HEK293 (cell line): ENCODE data around the gene PAGE2.

Experiments
- CTCF ChIA-PET: fragments of 350-600 bp; formaldehyde crosslinking; extraction: SDS; loops from one replicate; lab custom pipeline; 2021; ENCODE audit warnings: antibody characterized with exemption; lab: Yijun Ruan, JAX
- POLR2A ChIA-PET: fragments of 300-600 bp; formaldehyde crosslinking; extraction: SDS; loops from one replicate; lab custom pipeline; 2020; ENCODE audit warnings: antibody characterized with exemption, inconsistent platforms; lab: Yijun Ruan, JAX
- H3K27ac ChIP-seq: fragments of 200-500 bp; sonication (Bioruptor generic); 2 replicates; pipeline ENCODE4 v1.5.1; 2014; ENCODE audit warnings: low read depth, low read length, control low read depth, inconsistent platforms; ENCODE audit errors: extremely low read depth
- H3K36me3 ChIP-seq, 2 experiments: fragments of 200-500 bp in 1 of 2; sonication (Bioruptor generic) in 1 of 2; 1 replicate in 1 of 2; 2 replicates in 1 of 2; pipeline ENCODE4 v1.5.1; 2014 to 2017; ENCODE audit warnings: inconsistent platforms in 2 of 2, low read length in 2 of 2; ENCODE audit not compliant: control insufficient read depth in 2 of 2, insufficient read depth in 1 of 2
- H3K4me1 ChIP-seq: fragments of 200-500 bp; sonication (Bioruptor generic); 2 replicates; pipeline ENCODE4 v1.5.1; 2014; ENCODE audit warnings: mild to moderate bottlenecking, low read length, inconsistent platforms; ENCODE audit not compliant: control insufficient read depth, insufficient read depth
- H3K4me3 ChIP-seq: 2 replicates; pipeline ENCODE4 v1.5.1; 2011; ENCODE audit warnings: low read depth, mild to moderate bottlenecking, control low read depth, low read length, moderate library complexity
- H3K9me3 ChIP-seq: fragments of 200-500 bp; sonication (Bioruptor generic); 2 replicates; pipeline ENCODE4 v1.5.1; 2014; ENCODE audit warnings: low read depth, low read length, inconsistent platforms; ENCODE audit not compliant: control insufficient read depth, insufficient read depth
- MZF1 ChIP-seq: fragments of 450-650 bp; formaldehyde crosslinking; IDR thresholded peaks from 2 replicates; pipeline ENCODE4 v1.5.1; 2017; ENCODE audit warnings: missing biosample characterization, missing genetic modification characterization, borderline replicate concordance
- SCRT2 ChIP-seq: fragments of 450-650 bp; formaldehyde crosslinking; IDR thresholded peaks from 2 replicates; pipeline ENCODE4 v1.5.1; 2016; ENCODE audit warnings: missing biosample characterization, missing genetic modification characterization
- YY1 ChIP-seq: fragments of 450-650 bp; formaldehyde crosslinking; IDR thresholded peaks from 2 replicates; pipeline ENCODE4 v1.5.1; 2018; ENCODE audit warnings: missing biosample characterization, missing genetic modification characterization
- ZFHX2 ChIP-seq: fragments of 450-650 bp; formaldehyde crosslinking; conservative IDR thresholded peaks from 2 replicates; pipeline ENCODE4 v1.5.1; 2016; ENCODE audit warnings: missing biosample characterization, missing genetic modification characterization
- ZNF112 ChIP-seq: fragments of 450-650 bp; formaldehyde crosslinking; IDR thresholded peaks from 2 replicates; pipeline ENCODE4 v1.5.0; 2017; ENCODE audit warnings: missing biosample characterization, missing genetic modification characterization
- ZNF132 ChIP-seq: fragments of 450-650 bp; formaldehyde crosslinking; IDR thresholded peaks from 2 replicates; pipeline ENCODE4 v1.5.1; 2017; ENCODE audit warnings: missing biosample characterization, missing genetic modification characterization, borderline replicate concordance
- ZNF133 ChIP-seq: fragments of 450-650 bp; formaldehyde crosslinking; IDR thresholded peaks from 2 replicates; pipeline ENCODE4 v1.5.1; 2016; ENCODE audit warnings: missing biosample characterization, missing genetic modification characterization
- ZNF19 ChIP-seq: fragments of 450-650 bp; formaldehyde crosslinking; IDR thresholded peaks from 2 replicates; pipeline ENCODE4; 2016; ENCODE audit warnings: missing biosample characterization, missing genetic modification characterization, low read depth
- ZNF239 ChIP-seq: fragments of 450-650 bp; formaldehyde crosslinking; IDR thresholded peaks from 2 replicates; pipeline ENCODE4 v1.5.1; 2016; ENCODE audit warnings: missing biosample characterization, missing genetic modification characterization
- ZNF24 ChIP-seq: fragments of 450-650 bp; formaldehyde crosslinking; IDR thresholded peaks from 2 replicates; pipeline ENCODE4 v1.5.1; 2016; ENCODE audit warnings: missing biosample characterization, missing genetic modification characterization
- ZNF335 ChIP-seq: fragments of 450-650 bp; formaldehyde crosslinking; conservative IDR thresholded peaks from 2 replicates; pipeline ENCODE4 v1.5.1; 2016; ENCODE audit warnings: missing biosample characterization, missing genetic modification characterization
- ZNF426 ChIP-seq: fragments of 450-650 bp; formaldehyde crosslinking; IDR thresholded peaks from 2 replicates; pipeline ENCODE4 v1.5.1; 2017; ENCODE audit warnings: missing biosample characterization, missing genetic modification characterization, mild to moderate bottlenecking, inconsistent platforms, moderate library complexity
- ZNF596 ChIP-seq: fragments of 450-650 bp; IDR thresholded peaks from 2 replicates; pipeline ENCODE4 v1.5.0; 2018; ENCODE audit warnings: missing biosample characterization, mild to moderate bottlenecking, missing genetic modification characterization, moderate library complexity
- ZNF791 ChIP-seq: fragments of 450-650 bp; formaldehyde crosslinking; IDR thresholded peaks from 2 replicates; pipeline ENCODE4 v1.5.1; 2016; ENCODE audit warnings: missing biosample characterization, missing genetic modification characterization
- ZSCAN23 ChIP-seq: fragments of 450-650 bp; formaldehyde crosslinking; IDR thresholded peaks from 2 replicates; pipeline ENCODE4 v1.5.1; 2016; ENCODE audit warnings: missing biosample characterization, missing genetic modification characterization
- TF ChIP-seq, protein P1 (sequence below): fragments of 450-650 bp; formaldehyde crosslinking; IDR thresholded peaks from 2 replicates; pipeline ENCODE4 v1.5.1; 2016; ENCODE audit warnings: missing biosample characterization, missing genetic modification characterization, borderline replicate concordance
- TF ChIP-seq, protein P2 (sequence below): fragments of 450-650 bp; formaldehyde crosslinking; IDR thresholded peaks from 2 replicates; pipeline ENCODE4 v1.5.1; 2016; ENCODE audit warnings: missing biosample characterization, missing genetic modification characterization
- TF ChIP-seq, protein P3 (sequence below): fragments of 450-650 bp; formaldehyde crosslinking; IDR thresholded peaks from 2 replicates; pipeline ENCODE4 v1.5.1; 2017; ENCODE audit warnings: missing biosample characterization, missing genetic modification characterization
- TF ChIP-seq, protein P4 (sequence below): IDR thresholded peaks from 2 replicates; pipeline ENCODE4 v1.6.1; 2011; ENCODE audit warnings: mild to moderate bottlenecking, low read depth, low read length, borderline replicate concordance

PAGE2 gene

DNA sequence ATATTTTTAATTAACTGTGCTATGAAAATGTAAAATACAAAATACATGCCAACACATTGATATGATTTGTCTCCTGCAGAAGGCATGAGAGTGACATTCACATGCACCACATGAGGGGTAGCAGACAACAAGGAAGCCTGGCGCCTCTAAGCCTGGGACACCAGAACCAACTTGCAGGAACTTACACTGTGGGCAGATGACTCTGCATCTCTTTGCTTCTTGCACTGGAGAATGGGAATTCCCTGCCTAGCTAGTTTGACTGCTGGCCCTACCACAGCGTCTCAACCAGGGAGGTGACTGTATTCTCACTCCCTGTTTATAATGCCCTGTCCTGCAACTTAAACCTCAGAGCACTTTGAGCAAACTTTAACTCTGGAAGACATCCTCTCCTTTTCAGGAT, 40.5 kb downstream of the PAGE2 start:
- no peak overlapping the region for H3K27ac ChIP-seq
- H3K36me3 ChIP-seq = no peaks in the 10 kb centered on the region
- no peak overlapping the region for H3K4me3 ChIP-seq
- H3K4me1 ChIP-seq = no peaks in the 10 kb centered on the region
- TF ChIP-seq, protein P1, sequence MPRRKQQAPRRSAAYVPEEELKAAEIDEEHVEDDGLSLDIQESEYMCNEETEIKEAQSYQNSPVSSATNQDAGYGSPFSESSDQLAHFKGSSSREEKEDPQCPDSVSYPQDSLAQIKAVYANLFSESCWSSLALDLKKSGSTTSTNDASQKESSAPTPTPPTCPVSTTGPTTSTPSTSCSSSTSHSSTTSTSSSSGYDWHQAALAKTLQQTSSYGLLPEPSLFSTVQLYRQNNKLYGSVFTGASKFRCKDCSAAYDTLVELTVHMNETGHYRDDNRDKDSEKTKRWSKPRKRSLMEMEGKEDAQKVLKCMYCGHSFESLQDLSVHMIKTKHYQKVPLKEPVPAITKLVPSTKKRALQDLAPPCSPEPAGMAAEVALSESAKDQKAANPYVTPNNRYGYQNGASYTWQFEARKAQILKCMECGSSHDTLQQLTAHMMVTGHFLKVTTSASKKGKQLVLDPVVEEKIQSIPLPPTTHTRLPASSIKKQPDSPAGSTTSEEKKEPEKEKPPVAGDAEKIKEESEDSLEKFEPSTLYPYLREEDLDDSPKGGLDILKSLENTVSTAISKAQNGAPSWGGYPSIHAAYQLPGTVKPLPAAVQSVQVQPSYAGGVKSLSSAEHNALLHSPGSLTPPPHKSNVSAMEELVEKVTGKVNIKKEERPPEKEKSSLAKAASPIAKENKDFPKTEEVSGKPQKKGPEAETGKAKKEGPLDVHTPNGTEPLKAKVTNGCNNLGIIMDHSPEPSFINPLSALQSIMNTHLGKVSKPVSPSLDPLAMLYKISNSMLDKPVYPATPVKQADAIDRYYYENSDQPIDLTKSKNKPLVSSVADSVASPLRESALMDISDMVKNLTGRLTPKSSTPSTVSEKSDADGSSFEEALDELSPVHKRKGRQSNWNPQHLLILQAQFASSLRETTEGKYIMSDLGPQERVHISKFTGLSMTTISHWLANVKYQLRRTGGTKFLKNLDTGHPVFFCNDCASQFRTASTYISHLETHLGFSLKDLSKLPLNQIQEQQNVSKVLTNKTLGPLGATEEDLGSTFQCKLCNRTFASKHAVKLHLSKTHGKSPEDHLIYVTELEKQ (tag by site-specific recombination) = no peak
- no peak for TF ChIP-seq ZNF132 (tag by site-specific recombination)
- no peak for TF ChIP-seq ZSCAN23 (tag by site-specific recombination)
- TF ChIP-seq ZFHX2 (tag by site-specific recombination) = no peak
- no peak for TF ChIP-seq SCRT2 (tag by site-specific recombination)
- TF ChIP-seq ZNF791 (tag by site-specific recombination) = no peak
- no peak for TF ChIP-seq ZNF335
- no peak for TF ChIP-seq MZF1 (tag by site-specific recombination)
- CTCF ChIA-PET = no interaction called here
- no peaks in the 10 kb centered on the region for H3K9me3 ChIP-seq
- POLR2A ChIA-PET = no interaction called here

DNA sequence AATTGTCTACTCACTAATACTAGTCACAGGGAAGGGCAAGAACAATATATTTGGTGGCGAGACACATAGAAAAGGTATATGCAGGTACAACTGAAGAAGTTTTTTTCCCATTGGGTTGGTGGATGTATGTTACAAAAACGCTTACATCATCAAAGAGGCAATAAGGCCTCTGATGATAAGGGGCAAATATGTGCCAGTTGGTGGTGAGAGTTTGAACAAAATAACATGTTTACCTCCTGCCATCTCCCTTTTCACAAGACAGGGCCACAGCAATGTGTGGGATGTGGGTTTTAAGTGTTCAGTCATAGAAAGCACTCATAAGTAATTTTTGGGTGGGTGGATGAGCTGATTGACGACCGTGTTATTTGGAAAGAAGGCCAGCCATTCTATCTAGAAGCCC, 41.7 kb downstream of the PAGE2 start:
- TF ChIP-seq, protein P2, sequence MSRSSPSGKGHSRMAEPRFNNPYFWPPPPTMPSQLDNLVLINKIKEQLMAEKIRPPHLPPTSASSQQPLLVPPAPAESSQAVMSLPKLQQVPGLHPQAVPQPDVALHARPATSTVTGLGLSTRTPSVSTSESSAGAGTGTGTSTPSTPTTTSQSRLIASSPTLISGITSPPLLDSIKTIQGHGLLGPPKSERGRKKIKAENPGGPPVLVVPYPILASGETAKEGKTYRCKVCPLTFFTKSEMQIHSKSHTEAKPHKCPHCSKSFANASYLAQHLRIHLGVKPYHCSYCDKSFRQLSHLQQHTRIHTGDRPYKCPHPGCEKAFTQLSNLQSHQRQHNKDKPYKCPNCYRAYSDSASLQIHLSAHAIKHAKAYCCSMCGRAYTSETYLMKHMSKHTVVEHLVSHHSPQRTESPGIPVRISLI = no peak
- H3K36me3 ChIP-seq = no peaks in the 10 kb centered on the region
- ChIA-PET CTCF (no interaction called here), POLR2A (no interaction called here)
- no peak overlapping the region for H3K4me3 ChIP-seq
- no peaks in the 10 kb centered on the region for H3K4me1 ChIP-seq
- H3K9me3 ChIP-seq = no peaks in the 10 kb centered on the region
- no peak overlapping the region for H3K27ac ChIP-seq

DNA sequence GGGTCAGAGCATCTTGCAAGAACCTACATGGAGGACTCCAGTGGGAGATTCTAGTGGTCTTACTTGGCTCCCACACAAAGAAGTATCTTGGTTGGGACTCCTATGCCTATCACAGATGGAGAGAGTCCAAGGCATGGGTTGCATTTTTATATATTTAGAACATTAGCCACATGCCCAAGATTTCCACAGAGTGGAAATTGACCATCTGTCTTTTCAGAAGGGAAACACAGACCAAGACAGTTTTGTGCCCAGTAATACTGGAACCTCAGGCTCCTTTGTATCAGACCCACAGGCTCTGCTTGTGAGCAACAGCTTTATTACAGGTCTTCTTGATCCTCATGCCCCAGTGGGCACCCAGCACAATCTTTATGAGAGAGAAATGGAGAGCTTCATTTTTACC, 43.6 kb downstream of the PAGE2 start:
- H3K9me3 ChIP-seq = no peaks in the 10 kb centered on the region
- H3K27ac ChIP-seq = no peak overlapping the region
- CTCF ChIA-PET = interaction anchor here (0.6 kb wide), 1 partner anchor 800 kb away, joined by 3 read pairs; no protein-coding TSS in a partner anchor
- TF ChIP-seq ZNF596 (tag by site-specific recombination) (no peak), ZNF426 (tag by site-specific recombination) (no peak), ZNF133 (tag by site-specific recombination) (no peak), ZNF239 (no peak), ZNF24 (tag by site-specific recombination) (no peak), YY1 (tag by site-specific recombination) (no peak), ZNF112 (no peak), ZNF19 (tag by site-specific recombination) (no peak)
- TF ChIP-seq, protein P3, sequence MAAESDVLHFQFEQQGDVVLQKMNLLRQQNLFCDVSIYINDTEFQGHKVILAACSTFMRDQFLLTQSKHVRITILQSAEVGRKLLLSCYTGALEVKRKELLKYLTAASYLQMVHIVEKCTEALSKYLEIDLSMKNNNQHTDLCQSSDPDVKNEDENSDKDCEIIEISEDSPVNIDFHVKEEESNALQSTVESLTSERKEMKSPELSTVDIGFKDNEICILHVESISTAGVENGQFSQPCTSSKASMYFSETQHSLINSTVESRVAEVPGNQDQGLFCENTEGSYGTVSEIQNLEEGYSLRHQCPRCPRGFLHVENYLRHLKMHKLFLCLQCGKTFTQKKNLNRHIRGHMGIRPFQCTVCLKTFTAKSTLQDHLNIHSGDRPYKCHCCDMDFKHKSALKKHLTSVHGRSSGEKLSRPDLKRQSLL (tag by site-specific recombination) = no peak
- TF ChIP-seq, protein P2 = no peak
- TF ChIP-seq, protein P4, sequence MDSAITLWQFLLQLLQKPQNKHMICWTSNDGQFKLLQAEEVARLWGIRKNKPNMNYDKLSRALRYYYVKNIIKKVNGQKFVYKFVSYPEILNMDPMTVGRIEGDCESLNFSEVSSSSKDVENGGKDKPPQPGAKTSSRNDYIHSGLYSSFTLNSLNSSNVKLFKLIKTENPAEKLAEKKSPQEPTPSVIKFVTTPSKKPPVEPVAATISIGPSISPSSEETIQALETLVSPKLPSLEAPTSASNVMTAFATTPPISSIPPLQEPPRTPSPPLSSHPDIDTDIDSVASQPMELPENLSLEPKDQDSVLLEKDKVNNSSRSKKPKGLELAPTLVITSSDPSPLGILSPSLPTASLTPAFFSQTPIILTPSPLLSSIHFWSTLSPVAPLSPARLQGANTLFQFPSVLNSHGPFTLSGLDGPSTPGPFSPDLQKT = no peak
- TF ChIP-seq, all 188 proteins: peak for 0
- H3K36me3 ChIP-seq = no peaks in the 10 kb centered on the region
- H3K4me1 ChIP-seq = no peaks in the 10 kb centered on the region
- H3K4me3 ChIP-seq = no peak overlapping the region
- POLR2A ChIA-PET = no interaction called here
